ENCODE data around the gene UBE2Q2.

DNA sequence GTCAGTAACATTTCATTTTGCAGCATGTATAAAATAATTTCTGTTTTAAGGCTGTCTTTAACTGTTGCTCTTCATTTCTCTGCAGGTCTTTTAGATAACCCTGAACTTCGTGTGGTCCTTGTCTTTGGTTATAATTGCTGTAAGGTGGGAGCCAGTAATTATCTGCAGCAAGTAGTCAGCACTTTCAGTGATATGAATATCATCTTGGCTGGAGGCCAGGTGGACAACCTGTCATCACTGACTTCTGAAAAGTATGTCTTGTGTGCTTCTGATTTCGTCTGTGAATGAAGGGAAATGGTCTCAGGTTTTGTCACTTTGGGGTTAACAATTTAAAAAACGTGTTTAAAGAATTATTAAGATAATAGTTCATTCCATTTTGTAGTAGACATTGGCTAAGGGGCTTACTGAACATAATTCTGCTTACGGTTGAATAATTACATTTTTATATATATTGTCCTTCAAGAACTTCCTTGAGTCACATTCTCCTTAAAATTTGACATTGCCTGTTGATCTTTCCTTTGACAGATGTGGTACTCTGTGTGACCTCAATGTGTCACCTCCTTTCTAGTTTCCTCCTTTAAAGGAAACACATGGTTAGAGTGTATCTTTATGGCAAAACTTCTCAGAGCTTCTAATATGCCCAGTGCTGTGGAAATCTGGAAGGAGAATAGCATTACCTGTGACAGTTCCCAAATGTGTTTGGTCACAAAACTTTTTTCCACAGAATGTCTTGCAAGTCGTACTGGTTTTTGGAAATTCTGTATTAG is 86.7 kb downstream of the UBE2Q2 start:
- TF ChIP-seq POLR2A (IDR thresholded peaks at IDR 0.05) (no peak), POLR2AphosphoS5 (IDR thresholded peaks at IDR 0.05; ENCODE audit: insufficient read depth in 1 of 2, low read depth in 1 of 2) (no peak)
- TF ChIP-seq, protein P1, sequence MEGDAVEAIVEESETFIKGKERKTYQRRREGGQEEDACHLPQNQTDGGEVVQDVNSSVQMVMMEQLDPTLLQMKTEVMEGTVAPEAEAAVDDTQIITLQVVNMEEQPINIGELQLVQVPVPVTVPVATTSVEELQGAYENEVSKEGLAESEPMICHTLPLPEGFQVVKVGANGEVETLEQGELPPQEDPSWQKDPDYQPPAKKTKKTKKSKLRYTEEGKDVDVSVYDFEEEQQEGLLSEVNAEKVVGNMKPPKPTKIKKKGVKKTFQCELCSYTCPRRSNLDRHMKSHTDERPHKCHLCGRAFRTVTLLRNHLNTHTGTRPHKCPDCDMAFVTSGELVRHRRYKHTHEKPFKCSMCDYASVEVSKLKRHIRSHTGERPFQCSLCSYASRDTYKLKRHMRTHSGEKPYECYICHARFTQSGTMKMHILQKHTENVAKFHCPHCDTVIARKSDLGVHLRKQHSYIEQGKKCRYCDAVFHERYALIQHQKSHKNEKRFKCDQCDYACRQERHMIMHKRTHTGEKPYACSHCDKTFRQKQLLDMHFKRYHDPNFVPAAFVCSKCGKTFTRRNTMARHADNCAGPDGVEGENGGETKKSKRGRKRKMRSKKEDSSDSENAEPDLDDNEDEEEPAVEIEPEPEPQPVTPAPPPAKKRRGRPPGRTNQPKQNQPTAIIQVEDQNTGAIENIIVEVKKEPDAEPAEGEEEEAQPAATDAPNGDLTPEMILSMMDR (IDR thresholded peaks at IDR 0.05), result no peak

Measured in vagina (tissue), 2 donors.